WTC11 (cell line): ENCODE measurements around the gene SCYGR5. TPM values are rescaled to one million over a fixed set of nuclear protein-coding genes. Genes with fewer than 3 reads are reported as not detected.
A peak's percentile ranks its signal among the peaks of the same experiment; 100 is the strongest.

Source experiments
- ATAC-seq: fragments of 200-7000 bp; cut with Tn5 transposase; 2 replicates; pipeline ENCODE4 v1.10.0; 2021; ENCODE audit warnings: mild to moderate bottlenecking, moderate library complexity
- CTCF ChIA-PET: fragments of 300-600 bp; sonication (Branson Sonifier 250); formaldehyde crosslinking; loops from one replicate; lab custom pipeline; 2021; ENCODE audit warnings: antibody characterized with exemption; lab: Charles Lee
- POLR2A ChIA-PET: fragments of 350-600 bp; sonication (Branson Sonifier 250); formaldehyde crosslinking; loops from one replicate; lab custom pipeline; 2021; ENCODE audit warnings: antibody characterized with exemption; lab: Charles Lee
- DNase-seq: peaks from one replicate; pipeline ENCODE4 v3.0.0; 2021; ENCODE audit warnings: low spot score
- H3K27ac Mint-ChIP-seq: 2 replicates; pipeline ENCODE4 v1.8.0; 2021; ENCODE audit warnings: mixed read lengths
- H3K27me3 Mint-ChIP-seq: 2 replicates; pipeline ENCODE4 v1.8.0; 2021; ENCODE audit warnings: low read depth, mild to moderate bottlenecking, moderate library complexity, mixed read lengths
- H3K36me3 Mint-ChIP-seq: 2 replicates; pipeline ENCODE4 v1.8.0; 2021; ENCODE audit warnings: mixed read lengths
- H3K4me1 Mint-ChIP-seq: 2 replicates; pipeline ENCODE4 v1.8.0; 2022; ENCODE audit warnings: mixed read lengths
- H3K4me3 Mint-ChIP-seq: 2 replicates; pipeline ENCODE4 v1.8.0; 2021; ENCODE audit warnings: mild to moderate bottlenecking, moderate library complexity, mixed read lengths
- H3K9me3 Mint-ChIP-seq: 2 replicates; pipeline ENCODE4 v1.8.0; 2021; ENCODE audit warnings: mixed read lengths
- ATF1 ChIP-seq: sonication (generic); formaldehyde crosslinking; IDR thresholded peaks from 2 replicates; pipeline ENCODE4 v1.8.1; 2023; ENCODE audit warnings: mild to moderate bottlenecking, moderate library complexity, missing genetic modification reagents
- ATF6 ChIP-seq: sonication (generic); formaldehyde crosslinking; IDR thresholded peaks from 2 replicates; pipeline ENCODE4 v1.8.1; 2023; ENCODE audit warnings: mild to moderate bottlenecking, missing genetic modification reagents
- CDX4 ChIP-seq: fragments of 250-450 bp; sonication (Bioruptor Pico); IDR thresholded peaks from 2 replicates; pipeline ENCODE4 v1.9.0; 2021; ENCODE audit warnings: moderate library complexity, mild to moderate bottlenecking, inconsistent platforms, borderline replicate concordance
- CTCF ChIP-seq: fragments of 200-600 bp; IDR thresholded peaks from 2 replicates; pipeline ENCODE4 v1.8.0; 2022; ENCODE audit warnings: antibody characterized with exemption
- E2F4 ChIP-seq: sonication (generic); formaldehyde crosslinking; IDR thresholded peaks from 2 replicates; pipeline ENCODE4 v1.8.1; 2022; ENCODE audit warnings: low read depth, mild to moderate bottlenecking, moderate library complexity, missing genetic modification reagents, borderline replicate concordance
- ESRRA ChIP-seq: sonication (generic); formaldehyde crosslinking; IDR thresholded peaks from 2 replicates; pipeline ENCODE4 v1.8.1; 2022; ENCODE audit warnings: mild to moderate bottlenecking, missing genetic modification reagents, borderline replicate concordance
- FOXJ3 ChIP-seq: sonication (generic); formaldehyde crosslinking; IDR thresholded peaks from 2 replicates; pipeline ENCODE4 v1.9.0; 2021; ENCODE audit warnings: missing genetic modification reagents, mild to moderate bottlenecking, borderline replicate concordance
- FOXP1 ChIP-seq: sonication (generic); formaldehyde crosslinking; IDR thresholded peaks from 2 replicates; pipeline ENCODE4 v1.8.0; 2022; ENCODE audit warnings: missing genetic modification reagents, mild to moderate bottlenecking, moderate library complexity, borderline replicate concordance
- GABPB1 ChIP-seq: sonication (generic); formaldehyde crosslinking; IDR thresholded peaks from 2 replicates; pipeline ENCODE4 v1.8.1; 2023; ENCODE audit warnings: mild to moderate bottlenecking, missing genetic modification reagents
- HMGA2 ChIP-seq: fragments of 250-450 bp; sonication (Bioruptor Pico); IDR thresholded peaks from 2 replicates; pipeline ENCODE4 v1.4.0; 2021; ENCODE audit warnings: mild to moderate bottlenecking, moderate library complexity
- JAZF1 ChIP-seq: fragments of 250-450 bp; sonication (Bioruptor Pico); IDR thresholded peaks from 2 replicates; pipeline ENCODE4 v1.9.0; 2021; ENCODE audit warnings: moderate library complexity, mild to moderate bottlenecking, inconsistent platforms
- MXD4 ChIP-seq: fragments of 250-450 bp; sonication (Bioruptor Pico); IDR thresholded peaks from 2 replicates; pipeline ENCODE4 v1.8.0; 2021; ENCODE audit warnings: mild to moderate bottlenecking, moderate library complexity, borderline replicate concordance
- NFATC4 ChIP-seq: fragments of 250-450 bp; sonication (Bioruptor Pico); IDR thresholded peaks from 2 replicates; pipeline ENCODE4 v1.9.0; 2021; ENCODE audit warnings: mild to moderate bottlenecking
- NFYB ChIP-seq: sonication (generic); formaldehyde crosslinking; conservative IDR thresholded peaks from 2 replicates; pipeline ENCODE4 v1.8.0; 2022; ENCODE audit warnings: low read depth, missing genetic modification reagents
- NR2C2 ChIP-seq: sonication (generic); formaldehyde crosslinking; IDR thresholded peaks from 2 replicates; pipeline ENCODE4 v1.8.0; 2022; ENCODE audit warnings: mild to moderate bottlenecking, missing genetic modification reagents
- TEAD4 ChIP-seq: sonication (generic); formaldehyde crosslinking; IDR thresholded peaks from 2 replicates; pipeline ENCODE4 v1.8.0; 2022; ENCODE audit warnings: mild to moderate bottlenecking, missing genetic modification reagents
- TP53 ChIP-seq: sonication (generic); formaldehyde crosslinking; IDR thresholded peaks from 2 replicates; pipeline ENCODE4 v1.8.1; 2023; ENCODE audit warnings: mild to moderate bottlenecking, missing genetic modification reagents
- ZNF317 ChIP-seq: sonication (generic); formaldehyde crosslinking; IDR thresholded peaks from 2 replicates; pipeline ENCODE4 v1.8.1; 2023; ENCODE audit warnings: low read depth, mild to moderate bottlenecking, moderate library complexity, missing genetic modification reagents, borderline replicate concordance
- total RNA-seq: library from RNA; stranded (reverse); gene quantifications from 3 replicates; pipeline ENCODE4 v1.2.3, GENCODE V29; 2021
- TF ChIP-seq, protein P1 (sequence below): sonication (generic); formaldehyde crosslinking; IDR thresholded peaks from 2 replicates; pipeline ENCODE4 v1.8.0; 2023; ENCODE audit warnings: mild to moderate bottlenecking, missing genetic modification reagents
- TF ChIP-seq, protein P2 (sequence below): sonication (generic); formaldehyde crosslinking; IDR thresholded peaks from 2 replicates; pipeline ENCODE4 v1.8.0; 2022; ENCODE audit warnings: mild to moderate bottlenecking, missing genetic modification reagents

SCYGR5 gene
- total RNA-seq, 1 experiment from 2014 or later, result not detected

- TF ChIP-seq GABPB1 (CRISPR knock-in tag) (peak; percentile 53; the same call in 1 of the 2 replicates), TP53 (no peak)
- TF ChIP-seq, all 79 proteins: peak for 1
- ATAC-seq (no peak), DNase-seq (no peak)
- H3K9me3 Mint-ChIP-seq, result no peaks in the 10 kb centered on the region
- ChIA-PET POLR2A (no interaction called here), CTCF (no interaction called here)
- H3K4me3 Mint-ChIP-seq, result no peak overlapping the region
- H3K36me3 Mint-ChIP-seq, result no peaks in the 10 kb centered on the region
- no peak overlapping the region for H3K27ac Mint-ChIP-seq
- H3K4me1 Mint-ChIP-seq, result no peaks in the 10 kb centered on the region
- H3K27me3 Mint-ChIP-seq, result no peaks in the 10 kb centered on the region
These were observed 11.2 kb upstream of the SCYGR5 start for GRCh38 chr2:227655454-227655853.

- H3K4me3 Mint-ChIP-seq, result no peak overlapping the region
- ATAC-seq (no peak), DNase-seq (no peak)
- POLR2A ChIA-PET, result no interaction called here
- no peak overlapping the region for H3K27ac Mint-ChIP-seq
- no peaks in the 10 kb centered on the region for H3K9me3 Mint-ChIP-seq
- H3K27me3 Mint-ChIP-seq, result peaks cover 4% of the 10 kb centered on the region
- H3K4me1 Mint-ChIP-seq, result peaks cover 17% of the 10 kb centered on the region
- CTCF ChIA-PET, result interaction anchor here (1.1 to 2.0 kb wide), 4 partner anchors 22 to 116 kb away, joined by 4 to 89 read pairs (median 10); no protein-coding TSS in a partner anchor
- no peaks in the 10 kb centered on the region for H3K36me3 Mint-ChIP-seq
- no peak for TF ChIP-seq HMGA2 (CRISPR knock-in tag)
- no peak for TF ChIP-seq TEAD4
- no peak for TF ChIP-seq ESRRA
- no peak for TF ChIP-seq FOXP1
- TF ChIP-seq JAZF1 (CRISPR knock-in tag), result no peak
These were observed 9.3 kb upstream of the SCYGR5 start for GRCh38 chr2:227657199-227657845.

GRCh38 chr2:227661025-227661649, 5.5 kb upstream of the SCYGR5 start:
- ATAC-seq, result peak; percentile 86
- peaks cover 4% of the 10 kb centered on the region for H3K27me3 Mint-ChIP-seq
- no peak overlapping the region for H3K4me3 Mint-ChIP-seq
- peaks cover 17% of the 10 kb centered on the region for H3K4me1 Mint-ChIP-seq
- DNase-seq, result peak; percentile 38
- no peaks in the 10 kb centered on the region for H3K9me3 Mint-ChIP-seq
- H3K36me3 Mint-ChIP-seq, result no peaks in the 10 kb centered on the region
- POLR2A ChIA-PET, result no interaction called here
- H3K27ac Mint-ChIP-seq, result no peak overlapping the region
- no peak for TF ChIP-seq ATF6 (CRISPR knock-in tag)
- no peak for TF ChIP-seq CDX4 (CRISPR knock-in tag)
- no peak for TF ChIP-seq NFYB (CRISPR knock-in tag)
- TF ChIP-seq, protein P1, sequence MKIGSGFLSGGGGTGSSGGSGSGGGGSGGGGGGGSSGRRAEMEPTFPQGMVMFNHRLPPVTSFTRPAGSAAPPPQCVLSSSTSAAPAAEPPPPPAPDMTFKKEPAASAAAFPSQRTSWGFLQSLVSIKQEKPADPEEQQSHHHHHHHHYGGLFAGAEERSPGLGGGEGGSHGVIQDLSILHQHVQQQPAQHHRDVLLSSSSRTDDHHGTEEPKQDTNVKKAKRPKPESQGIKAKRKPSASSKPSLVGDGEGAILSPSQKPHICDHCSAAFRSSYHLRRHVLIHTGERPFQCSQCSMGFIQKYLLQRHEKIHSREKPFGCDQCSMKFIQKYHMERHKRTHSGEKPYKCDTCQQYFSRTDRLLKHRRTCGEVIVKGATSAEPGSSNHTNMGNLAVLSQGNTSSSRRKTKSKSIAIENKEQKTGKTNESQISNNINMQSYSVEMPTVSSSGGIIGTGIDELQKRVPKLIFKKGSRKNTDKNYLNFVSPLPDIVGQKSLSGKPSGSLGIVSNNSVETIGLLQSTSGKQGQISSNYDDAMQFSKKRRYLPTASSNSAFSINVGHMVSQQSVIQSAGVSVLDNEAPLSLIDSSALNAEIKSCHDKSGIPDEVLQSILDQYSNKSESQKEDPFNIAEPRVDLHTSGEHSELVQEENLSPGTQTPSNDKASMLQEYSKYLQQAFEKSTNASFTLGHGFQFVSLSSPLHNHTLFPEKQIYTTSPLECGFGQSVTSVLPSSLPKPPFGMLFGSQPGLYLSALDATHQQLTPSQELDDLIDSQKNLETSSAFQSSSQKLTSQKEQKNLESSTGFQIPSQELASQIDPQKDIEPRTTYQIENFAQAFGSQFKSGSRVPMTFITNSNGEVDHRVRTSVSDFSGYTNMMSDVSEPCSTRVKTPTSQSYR (CRISPR knock-in tag), result 0 out of 2 replicates have a peak, but pooled peaks have one; percentile 50
- CTCF ChIA-PET, result interaction anchor here (1.6 kb wide), 1 partner anchor 105 kb away, joined by 10 read pairs; no protein-coding TSS in a partner anchor

DNA sequence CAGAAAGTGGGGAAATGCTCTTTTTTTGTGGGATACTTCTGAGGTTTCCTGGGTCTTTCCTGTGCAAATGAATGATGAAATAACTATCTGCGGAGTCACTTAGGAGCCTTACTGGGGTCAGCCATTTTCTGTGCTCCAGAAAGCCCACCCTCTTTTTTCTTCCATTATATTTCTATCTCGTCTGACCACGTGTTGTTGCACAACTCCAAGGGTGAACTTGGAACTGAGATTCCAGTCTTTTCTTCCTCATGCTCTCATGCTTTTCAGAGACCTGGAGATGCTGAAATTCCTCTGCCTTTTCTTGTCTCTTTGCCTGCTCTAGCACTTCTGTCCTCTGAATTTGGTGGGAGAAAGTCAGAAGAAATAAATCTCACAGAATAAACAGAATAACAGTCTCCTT, 4.8 kb upstream of the SCYGR5 start:
- Mint-ChIP-seq H3K27me3 (peaks cover 4% of the 10 kb centered on the region), H3K36me3 (no peaks in the 10 kb centered on the region), H3K27ac (no peak overlapping the region), H3K9me3 (no peaks in the 10 kb centered on the region), H3K4me3 (no peak overlapping the region), H3K4me1 (peaks cover 17% of the 10 kb centered on the region)
- DNase-seq, result no peak
- no peak for ATAC-seq
- CTCF ChIA-PET, result interaction anchor here (0.6 to 0.8 kb wide), 2 partner anchors 79 to 276 kb away, joined by 3 to 4 read pairs; no protein-coding TSS in a partner anchor
- POLR2A ChIA-PET, result no interaction called here
- TF ChIP-seq NR2C2 (CRISPR knock-in tag), result no peak
- TF ChIP-seq CTCF, result no peak
- no peak for TF ChIP-seq FOXJ3 (CRISPR knock-in tag)
- no peak for TF ChIP-seq E2F4 (CRISPR knock-in tag)
- no peak for TF ChIP-seq ATF1 (CRISPR knock-in tag)
- TF ChIP-seq, protein P2, sequence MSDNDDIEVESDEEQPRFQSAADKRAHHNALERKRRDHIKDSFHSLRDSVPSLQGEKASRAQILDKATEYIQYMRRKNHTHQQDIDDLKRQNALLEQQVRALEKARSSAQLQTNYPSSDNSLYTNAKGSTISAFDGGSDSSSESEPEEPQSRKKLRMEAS (CRISPR knock-in tag), result no peak
- no peak for TF ChIP-seq ZNF317
- no peak for TF ChIP-seq TEAD4
- TF ChIP-seq MXD4, result no peak
- no peak for TF ChIP-seq NFATC4 (CRISPR knock-in tag)
